ENCODE measurements around the gene ABCC2.

GRCh38 chr10:99832439-99832838 lies 50.0 kb downstream of the ABCC2 start:
- TF ChIP-seq EZH2 (IDR thresholded peaks at IDR 0.05; ENCODE audit: insufficient read depth, poor library complexity, severe bottlenecking) (no peak), EZH2phosphoT487 (IDR thresholded peaks at IDR 0.05; ENCODE audit: insufficient read depth, low read depth) (no peak)
